ENCODE results near the gene SEMA6B.

GRCh38 chr19:4556597-4557127, 2.8 kb downstream of the SEMA6B start:
- TF ChIP-seq POLR2A (IDR thresholded peaks at IDR 0.05; ENCODE audit: low read length) (no peak), GATA1 (IDR thresholded peaks at IDR 0.05; ENCODE audit: low read depth, low read length) (no peak)
